ENCODE results near the gene ZP3.
"Not testable (repeated sequence)": the region's sequence is repeated elsewhere in the genome, so short reads cannot be mapped to it uniquely, and the experiment has no call there.

GRCh38 chr7:76458504-76458903 lies 33.8 kb downstream of the ZP3 start:
- not testable (repeated sequence) for TF ChIP-seq MAX (IDR thresholded peaks at IDR 0.05); TBL1XR1 (IDR thresholded peaks at IDR 0.05; ENCODE audit: borderline replicate concordance, low read length, partially characterized antibody); CTCF (CRISPR knock-in tag; IDR thresholded peaks at IDR 0.05); MAZ (IDR thresholded peaks at IDR 0.05; ENCODE audit: borderline replicate concordance, low read depth, low read length); MAZ (CRISPR knock-in tag; IDR thresholded peaks at IDR 0.05; ENCODE audit: low read depth); RFX1 (IDR thresholded peaks at IDR 0.05); ZNF777 (CRISPR knock-in tag; IDR thresholded peaks at IDR 0.05); GLI4 (CRISPR knock-in tag; IDR thresholded peaks at IDR 0.05; ENCODE audit: borderline replicate concordance); NFE2L1 (CRISPR knock-in tag; IDR thresholded peaks at IDR 0.05; ENCODE audit: borderline replicate concordance); FOXK2 (IDR thresholded peaks at IDR 0.05); ZKSCAN1 (IDR thresholded peaks at IDR 0.05; ENCODE audit: low read length); RERE (CRISPR knock-in tag; IDR thresholded peaks at IDR 0.05; ENCODE audit: low read depth); UBTF (CRISPR knock-in tag; IDR thresholded peaks at IDR 0.05); YEATS2 (CRISPR knock-in tag; IDR thresholded peaks at IDR 0.05; ENCODE audit: borderline replicate concordance); MLX (CRISPR knock-in tag; IDR thresholded peaks at IDR 0.05)
